Fibroblast of lung (primary cell): ENCODE measurements around the gene HNRNPLL.

Experiments
- CTCF ChIP-seq, 2 donors: IDR thresholded peaks in 1 of 2; conservative IDR thresholded peaks in 1 of 2; 1 replicate in 1 of 2; 2 replicates in 1 of 2; pipeline ENCODE4 v1.5.1; 2011 to 2012; ENCODE audit warnings: low read length in 2 of 2, control low read depth in 1 of 2, inconsistent platforms in 1 of 2, low read depth in 1 of 2, mild to moderate bottlenecking in 1 of 2
- EZH2 ChIP-seq: IDR thresholded peaks from 2 replicates; pipeline ENCODE4 v1.5.1; 2012; ENCODE audit warnings: low read length, control low read depth, mild to moderate bottlenecking; ENCODE audit errors: missing control alignments

- TF ChIP-seq CTCF (conservative IDR thresholded peaks at IDR 0.05 in 1 of 2, IDR thresholded peaks at IDR 0.05 in 1 of 2; ENCODE audit: low read depth in 1 of 2, low read length in 2 of 2) (no peak), EZH2 (no peak)
Observed at GRCh38 chr2:38534746-38535403, 67.9 kb downstream of the HNRNPLL start.
